H9 (cell line): ENCODE measurements around the gene CRELD2. TPM values are rescaled to one million over a fixed set of nuclear protein-coding genes. Genes with fewer than 3 reads are reported as not detected.

Experiments
- DNase-seq: peaks from one replicate; pipeline ENCODE4 v3.0.0-alpha.2; 2017
- H2AFZ ChIP-seq: one replicate; pipeline ENCODE4 v1.6.1; 2013; ENCODE audit warnings: mild to moderate bottlenecking, low read length, control low read depth, moderate library complexity
- H2AK5ac ChIP-seq: 2 replicates; pipeline ENCODE4 v1.6.1; 2013; ENCODE audit warnings: low read length, control low read depth, mixed read lengths; ENCODE audit not compliant: insufficient read length
- H2BK120ac ChIP-seq: one replicate; pipeline ENCODE4 v1.6.1; 2013; ENCODE audit warnings: low read depth, mild to moderate bottlenecking, low read length, control low read depth, inconsistent platforms; ENCODE audit not compliant: poor library complexity, severe bottlenecking
- H2BK12ac ChIP-seq: 2 replicates; pipeline ENCODE4 v1.6.1; 2013; ENCODE audit warnings: low read length, control low read depth, mixed read lengths, low read depth; ENCODE audit not compliant: insufficient read length
- H2BK15ac ChIP-seq: 2 replicates; pipeline ENCODE4 v1.6.1; 2013; ENCODE audit warnings: low read depth, low read length, control low read depth
- H2BK20ac ChIP-seq: one replicate; pipeline ENCODE4 v1.6.1; 2013; ENCODE audit warnings: low read depth, mild to moderate bottlenecking, low read length, control low read depth, inconsistent platforms; ENCODE audit not compliant: poor library complexity, severe bottlenecking
- H2BK5ac ChIP-seq: 2 replicates; pipeline ENCODE4 v1.6.1; 2013; ENCODE audit warnings: low read length, control low read depth, mixed read lengths; ENCODE audit not compliant: insufficient read length
- H3K14ac ChIP-seq: 2 replicates; pipeline ENCODE4 v1.6.1; 2013; ENCODE audit warnings: low read length, control low read depth; ENCODE audit not compliant: insufficient read depth
- H3K18ac ChIP-seq: 2 replicates; pipeline ENCODE4 v1.6.1; 2013; ENCODE audit warnings: low read depth, mild to moderate bottlenecking, mixed read lengths, low read length, control low read depth; ENCODE audit not compliant: insufficient read length
- H3K23ac ChIP-seq: 2 replicates; pipeline ENCODE4 v1.6.1; 2013; ENCODE audit warnings: low read length, control low read depth, mixed read lengths, low read depth; ENCODE audit not compliant: insufficient read length
- H3K23me2 ChIP-seq: 2 replicates; pipeline ENCODE4 v1.6.1; 2013; ENCODE audit warnings: low read depth, mild to moderate bottlenecking, mixed read lengths, low read length, control low read depth; ENCODE audit not compliant: insufficient read length, poor library complexity, severe bottlenecking
- H3K27ac ChIP-seq: 2 replicates; pipeline ENCODE4 v1.5.1; 2013; ENCODE audit warnings: low read length, control low read depth, mixed read lengths, low read depth; ENCODE audit not compliant: insufficient read length
- H3K27me3 ChIP-seq: 2 replicates; pipeline ENCODE4 v1.6.1; 2013; ENCODE audit warnings: low read length, control low read depth, inconsistent platforms; ENCODE audit not compliant: insufficient read depth
- H3K4ac ChIP-seq: 2 replicates; pipeline ENCODE4 v1.6.1; 2013; ENCODE audit warnings: low read depth, mild to moderate bottlenecking, control low read depth, inconsistent platforms, low read length, moderate library complexity
- H3K4me1 ChIP-seq: 2 replicates; pipeline ENCODE4 v1.6.1; 2013; ENCODE audit warnings: low read length, control low read depth, inconsistent platforms; ENCODE audit not compliant: insufficient read depth
- H3K4me2 ChIP-seq: 2 replicates; pipeline ENCODE4 v1.6.1; 2013; ENCODE audit warnings: low read length, control low read depth, mixed read lengths; ENCODE audit not compliant: insufficient read length, insufficient read depth
- H3K56ac ChIP-seq: 2 replicates; pipeline ENCODE4 v1.6.1; 2013; ENCODE audit warnings: low read depth, mild to moderate bottlenecking, mixed read lengths, low read length, control low read depth; ENCODE audit not compliant: insufficient read length
- H3K79me1 ChIP-seq: 2 replicates; pipeline ENCODE4 v1.6.1; 2013; ENCODE audit warnings: low read depth, mild to moderate bottlenecking, moderate library complexity, low read length, control low read depth, inconsistent platforms; ENCODE audit not compliant: insufficient read depth, poor library complexity, severe bottlenecking
- H3K79me2 ChIP-seq: 2 replicates; pipeline ENCODE4 v1.6.1; 2013; ENCODE audit warnings: low read length, control low read depth, inconsistent platforms; ENCODE audit not compliant: insufficient read depth
- H3K9ac ChIP-seq: 2 replicates; pipeline ENCODE4 v1.6.1; 2013; ENCODE audit warnings: low read length, control low read depth, mixed read lengths; ENCODE audit not compliant: insufficient read length; ENCODE audit errors: extremely low read depth
- H3K9me3 ChIP-seq: one replicate; pipeline ENCODE4 v1.6.1; 2013; ENCODE audit warnings: low read depth, low read length, inconsistent platforms; ENCODE audit not compliant: control insufficient read depth
- H3T11ph ChIP-seq: one replicate; pipeline ENCODE4 v1.6.1; 2013; ENCODE audit warnings: mild to moderate bottlenecking, low read length, control low read depth, inconsistent platforms
- H4K20me1 ChIP-seq: one replicate; pipeline ENCODE4 v1.6.1; 2013; ENCODE audit not compliant: control insufficient read depth, insufficient read length, insufficient read depth
- H4K5ac ChIP-seq: 2 replicates; pipeline ENCODE4 v1.6.1; 2013; ENCODE audit warnings: low read depth, mild to moderate bottlenecking, mixed read lengths, low read length, control low read depth; ENCODE audit not compliant: insufficient read length
- H4K8ac ChIP-seq: replicated peaks from 2 replicates; pipeline ENCODE4 v1.6.1; 2013; ENCODE audit warnings: low read length, control low read depth, mixed read lengths, low read depth; ENCODE audit not compliant: insufficient read length
- H4K91ac ChIP-seq: 2 replicates; pipeline ENCODE4 v1.6.1; 2013; ENCODE audit warnings: low read depth, mild to moderate bottlenecking, moderate library complexity, mixed read lengths, low read length, control low read depth; ENCODE audit not compliant: insufficient read length
- H3K27ac Mint-ChIP-seq, 3 experiments: 2 replicates in 2 of 3; 3 replicates in 1 of 3; pipeline ENCODE4 v1.8.0; 2020 to 2021; ENCODE audit warnings: mixed read lengths in 3 of 3, mild to moderate bottlenecking in 1 of 3, moderate library complexity in 1 of 3
- H3K27me3 Mint-ChIP-seq: 2 replicates; pipeline ENCODE4 v1.8.0; 2021; ENCODE audit warnings: low read depth, mild to moderate bottlenecking, moderate library complexity, mixed read lengths
- H3K36me3 Mint-ChIP-seq, 3 experiments: 2 replicates in 2 of 3; 3 replicates in 1 of 3; pipeline ENCODE4 v1.8.0; 2020 to 2021; ENCODE audit warnings: low read depth in 3 of 3, mixed read lengths in 3 of 3; ENCODE audit not compliant: insufficient read depth in 1 of 3
- H3K4me1 Mint-ChIP-seq, 2 experiments: 2 replicates each; pipeline ENCODE4 v1.8.0; 2020; ENCODE audit warnings: mixed read lengths in 2 of 2
- H3K4me3 Mint-ChIP-seq, 2 experiments: 2 replicates in 1 of 2; 3 replicates in 1 of 2; pipeline ENCODE4 v1.8.0; 2020 to 2021; ENCODE audit warnings: mild to moderate bottlenecking in 2 of 2, mixed read lengths in 2 of 2, moderate library complexity in 1 of 2
- H3K9me3 Mint-ChIP-seq, 2 experiments: 2 replicates in 1 of 2; 3 replicates in 1 of 2; pipeline ENCODE4 v1.8.0; 2020; ENCODE audit warnings: mild to moderate bottlenecking in 2 of 2, mixed read lengths in 2 of 2, moderate library complexity in 1 of 2
- WGBS: extraction: QIAGEN DNeasy Blood & Tissue Kit; methylation state at CpG from one replicate; pipeline ENCODE4 v1.1.7; 2013; ENCODE audit warnings: missing lambda C conversion rate, low lambda C conversion rate, mixed read lengths; ENCODE audit not compliant: insufficient read length; ENCODE audit errors: extremely low coverage; 5-methylcytosine and 5-hydroxymethylcytosine counted together
- total RNA-seq: library from RNA; stranded (reverse); gene quantifications from 2 replicates; pipeline ENCODE4 v1.2.1, GENCODE V29; 2021
- TF ChIP-seq, protein P1 (sequence below): fragments of 200-600 bp; sonication (generic); conservative IDR thresholded peaks from 3 replicates; pipeline ENCODE4 v1.8.0; 2021; ENCODE audit warnings: antibody characterized with exemption, mild to moderate bottlenecking

Gene CRELD2
- total RNA-seq, 1 experiment from 2014 or later: 34.7 TPM

DNA sequence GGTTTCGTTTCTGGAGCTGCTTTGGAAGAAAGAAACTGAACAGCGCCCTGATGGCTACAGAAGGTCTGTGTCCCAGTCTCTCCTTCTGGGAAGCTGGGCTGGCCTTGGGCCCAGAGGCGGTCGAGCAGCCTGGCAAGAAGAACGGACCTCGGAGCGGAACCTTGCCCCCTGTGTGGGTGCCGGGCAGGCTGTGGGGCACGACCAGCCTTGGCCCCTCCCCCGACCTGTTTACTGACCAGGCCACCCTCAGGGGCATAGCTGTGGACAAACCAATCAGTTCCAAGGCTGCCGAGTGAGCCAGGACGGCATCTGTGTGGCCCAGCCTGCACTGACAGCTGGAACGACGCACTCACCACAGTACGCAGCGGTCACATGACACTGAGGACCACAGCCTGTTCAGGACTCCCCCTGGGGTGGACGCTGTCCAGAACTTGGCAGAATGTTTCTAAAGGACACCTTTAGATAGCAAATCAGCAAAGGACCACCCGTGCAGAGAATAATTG, 49.3 kb downstream of the CRELD2 start:
- no peak overlapping the region; the same call in 1 of the 2 replicates for H3K14ac ChIP-seq
- no peak overlapping the region for H2BK20ac ChIP-seq
- no peaks in the 10 kb centered on the region; the same call in 1 of the 2 replicates for H3K4me1 ChIP-seq
- DNase-seq: peak; percentile 33
- no peaks in the 10 kb centered on the region for H3K9me3 ChIP-seq
- Mint-ChIP-seq H3K27me3 (peaks cover 16% of the 10 kb centered on the region), H3K9me3 (no peaks in the 10 kb centered on the region), H3K4me1 (peaks cover 7 to 9% of the 10 kb centered on the region in 2 experiments; a peak in 3 of 4 replicates), H3K36me3 (peaks cover 8 to 15% (median 14%) of the 10 kb centered on the region in 3 experiments; a peak in 5 of 7 replicates), H3K27ac (no peak overlapping the region), H3K4me3 (no peak overlapping the region)
- no peak overlapping the region for H3K18ac ChIP-seq
- no peak overlapping the region for H2AK5ac ChIP-seq
- no peak overlapping the region for H3K27ac ChIP-seq
- H2AFZ ChIP-seq: no peak overlapping the region
- H4K5ac ChIP-seq: no peak overlapping the region
- no peak overlapping the region for H4K8ac ChIP-seq
- no peak overlapping the region for H3K4me2 ChIP-seq
- H3K4ac ChIP-seq: no peak overlapping the region
- no peak overlapping the region for H2BK120ac ChIP-seq
- H4K91ac ChIP-seq: no peak overlapping the region
- H3T11ph ChIP-seq: no peak overlapping the region
- WGBS: no CpG with 5 or more reads among the region's 18 CpGs
- H2BK12ac ChIP-seq: no peak overlapping the region
- no peak overlapping the region for H3K56ac ChIP-seq
- H3K79me1 ChIP-seq: peaks cover 6% of the 10 kb centered on the region
- H3K23me2 ChIP-seq: no peaks in the 10 kb centered on the region
- H4K20me1 ChIP-seq: no peaks in the 10 kb centered on the region
- TF ChIP-seq, protein P1, sequence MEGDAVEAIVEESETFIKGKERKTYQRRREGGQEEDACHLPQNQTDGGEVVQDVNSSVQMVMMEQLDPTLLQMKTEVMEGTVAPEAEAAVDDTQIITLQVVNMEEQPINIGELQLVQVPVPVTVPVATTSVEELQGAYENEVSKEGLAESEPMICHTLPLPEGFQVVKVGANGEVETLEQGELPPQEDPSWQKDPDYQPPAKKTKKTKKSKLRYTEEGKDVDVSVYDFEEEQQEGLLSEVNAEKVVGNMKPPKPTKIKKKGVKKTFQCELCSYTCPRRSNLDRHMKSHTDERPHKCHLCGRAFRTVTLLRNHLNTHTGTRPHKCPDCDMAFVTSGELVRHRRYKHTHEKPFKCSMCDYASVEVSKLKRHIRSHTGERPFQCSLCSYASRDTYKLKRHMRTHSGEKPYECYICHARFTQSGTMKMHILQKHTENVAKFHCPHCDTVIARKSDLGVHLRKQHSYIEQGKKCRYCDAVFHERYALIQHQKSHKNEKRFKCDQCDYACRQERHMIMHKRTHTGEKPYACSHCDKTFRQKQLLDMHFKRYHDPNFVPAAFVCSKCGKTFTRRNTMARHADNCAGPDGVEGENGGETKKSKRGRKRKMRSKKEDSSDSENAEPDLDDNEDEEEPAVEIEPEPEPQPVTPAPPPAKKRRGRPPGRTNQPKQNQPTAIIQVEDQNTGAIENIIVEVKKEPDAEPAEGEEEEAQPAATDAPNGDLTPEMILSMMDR: no peak
- H3K9ac ChIP-seq: no peak overlapping the region
- no peak overlapping the region for H3K23ac ChIP-seq
- H2BK15ac ChIP-seq: no peak overlapping the region
- H3K27me3 ChIP-seq: no peaks in the 10 kb centered on the region
- H2BK5ac ChIP-seq: no peak overlapping the region
- peaks cover 3% of the 10 kb centered on the region; the same call in 1 of the 2 replicates for H3K79me2 ChIP-seq
